HepG2 (cell line): Measurements from ENCODE around the gene EMILIN1. TPM values are rescaled to one million over a fixed set of nuclear protein-coding genes. Genes with fewer than 3 reads are reported as not detected.

Experiments
- CBFB ChIP-seq: sonication (generic); formaldehyde crosslinking; IDR thresholded peaks from 2 replicates; pipeline ENCODE4 v1.4.0; 2020; ENCODE audit warnings: missing genetic modification reagents
- CCDC6 ChIP-seq: sonication (generic); formaldehyde crosslinking; IDR thresholded peaks from 2 replicates; pipeline ENCODE4 v1.8.1; 2022; ENCODE audit warnings: mild to moderate bottlenecking, missing genetic modification reagents, moderate library complexity
- FOXP1 ChIP-seq, 2 experiments: fragments of 450-650 bp in 1 of 2; IDR thresholded peaks; 2 replicates each; pipeline ENCODE4 v1.6.1; 2017 to 2018; ENCODE audit warnings: antibody characterized with exemption in 1 of 2
- RFXAP ChIP-seq: sonication (generic); formaldehyde crosslinking; IDR thresholded peaks from 2 replicates; pipeline ENCODE4 v1.4.0; 2020; ENCODE audit warnings: missing genetic modification reagents, borderline replicate concordance
- RXRA ChIP-seq: sonication (generic); formaldehyde crosslinking; IDR thresholded peaks from 2 replicates; pipeline ENCODE4 v1.5.1; 2020; ENCODE audit warnings: missing genetic modification reagents
- SIX4 ChIP-seq: sonication (generic); formaldehyde crosslinking; IDR thresholded peaks from 2 replicates; pipeline ENCODE4 v1.4.0; 2020; ENCODE audit warnings: missing genetic modification reagents
- TGIF2 ChIP-seq: IDR thresholded peaks from 2 replicates; pipeline ENCODE4 v1.6.1; 2016; ENCODE audit warnings: control low read depth, missing compliant biosample characterization
- ZNF383 ChIP-seq: sonication (generic); formaldehyde crosslinking; IDR thresholded peaks from 2 replicates; pipeline ENCODE4 v1.4.0; 2020; ENCODE audit warnings: missing genetic modification reagents, mild to moderate bottlenecking, borderline replicate concordance
- ZNF543 ChIP-seq: sonication (generic); formaldehyde crosslinking; IDR thresholded peaks from 2 replicates; pipeline ENCODE4 v1.4.0; 2020; ENCODE audit warnings: mild to moderate bottlenecking, missing genetic modification reagents
- ZNF790 ChIP-seq: sonication (generic); formaldehyde crosslinking; IDR thresholded peaks from 2 replicates; pipeline ENCODE4 v1.8.0; 2022; ENCODE audit warnings: missing genetic modification reagents, mild to moderate bottlenecking, borderline replicate concordance
- polyA plus RNA-seq, 8 experiments: library from polyadenylated mRNA; depleted of rRNA in 3 of 8; stranded (reverse) in 7 of 8; unstranded in 1 of 8; fragments of >200 nt; fragmentation: Illumina TruSeq in 4 of 8; extraction: Trizol in 4 of 8; gene quantifications; 2 replicates each; pipeline versions ENCODE4 v1.2.1 to v1.2.3, GENCODE V29; 2011 to 2016; ENCODE audit warnings: low read depth in 4 of 8, missing spikeins in 1 of 8, mixed read lengths in 1 of 8; ENCODE audit not compliant: insufficient read depth in 1 of 8
- total RNA-seq, 5 experiments: library from RNA; depleted of rRNA; stranded (reverse); fragments of >200 nt; fragmentation: Illumina TruSeq; extraction: Trizol; gene quantifications; 2 replicates each; pipeline ENCODE4 v1.2.3, GENCODE V29; 2016; ENCODE audit warnings: low read depth in 1 of 5
- TF ChIP-seq, protein P1 (sequence below): sonication (generic); formaldehyde crosslinking; IDR thresholded peaks from 2 replicates; pipeline ENCODE4 v1.4.0; 2020; ENCODE audit warnings: missing genetic modification reagents, mild to moderate bottlenecking, borderline replicate concordance
- TF ChIP-seq, protein P2 (sequence below): sonication (generic); formaldehyde crosslinking; IDR thresholded peaks from 2 replicates; pipeline ENCODE4 v1.4.0; 2020; ENCODE audit warnings: missing genetic modification reagents
- TF ChIP-seq, protein P3 (sequence below): fragments of 450-650 bp; IDR thresholded peaks from 2 replicates; pipeline ENCODE4 v1.6.1; 2017; ENCODE audit warnings: mild to moderate bottlenecking

The EMILIN1 gene
- total and polyA plus RNA-seq, 2 of the 13 experiments (the other 11 are each of a cell fraction or from before 2014, with no cell fraction given): 8.1 to 9.7 TPM

DNA sequence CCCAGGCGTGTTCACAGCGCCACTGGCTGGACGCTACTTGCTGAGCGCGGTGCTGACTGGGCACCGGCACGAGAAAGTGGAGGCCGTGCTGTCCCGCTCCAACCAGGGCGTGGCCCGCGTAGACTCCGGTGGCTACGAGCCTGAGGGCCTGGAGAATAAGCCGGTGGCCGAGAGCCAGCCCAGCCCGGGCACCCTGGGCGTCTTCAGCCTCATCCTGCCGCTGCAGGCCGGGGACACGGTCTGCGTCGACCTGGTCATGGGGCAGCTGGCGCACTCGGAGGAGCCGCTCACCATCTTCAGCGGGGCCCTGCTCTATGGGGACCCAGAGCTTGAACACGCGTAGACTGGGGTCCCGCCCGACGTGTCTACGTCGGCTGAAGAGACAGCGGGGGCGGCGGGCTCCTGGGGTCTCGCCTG is 7.3 kb downstream of the EMILIN1 start (continued):
- TF ChIP-seq RFXAP (CRISPR knock-in tag) (no peak), RXRA (0 out of 2 replicates have a peak, but pooled peaks have one; percentile 13), SIX4 (CRISPR knock-in tag) (no peak), ZNF383 (CRISPR knock-in tag) (no peak), FOXP1 (IDR thresholded peaks at IDR 0.05) (no peak), FOXP1 (CRISPR knock-in tag; IDR thresholded peaks at IDR 0.05) (no peak), ZNF543 (CRISPR knock-in tag) (no peak), ZNF790 (CRISPR knock-in tag) (no peak), TGIF2 (no peak), CCDC6 (CRISPR knock-in tag) (no peak), CBFB (0 out of 2 replicates have a peak, but pooled peaks have one; percentile 23)
- TF ChIP-seq, protein P1, sequence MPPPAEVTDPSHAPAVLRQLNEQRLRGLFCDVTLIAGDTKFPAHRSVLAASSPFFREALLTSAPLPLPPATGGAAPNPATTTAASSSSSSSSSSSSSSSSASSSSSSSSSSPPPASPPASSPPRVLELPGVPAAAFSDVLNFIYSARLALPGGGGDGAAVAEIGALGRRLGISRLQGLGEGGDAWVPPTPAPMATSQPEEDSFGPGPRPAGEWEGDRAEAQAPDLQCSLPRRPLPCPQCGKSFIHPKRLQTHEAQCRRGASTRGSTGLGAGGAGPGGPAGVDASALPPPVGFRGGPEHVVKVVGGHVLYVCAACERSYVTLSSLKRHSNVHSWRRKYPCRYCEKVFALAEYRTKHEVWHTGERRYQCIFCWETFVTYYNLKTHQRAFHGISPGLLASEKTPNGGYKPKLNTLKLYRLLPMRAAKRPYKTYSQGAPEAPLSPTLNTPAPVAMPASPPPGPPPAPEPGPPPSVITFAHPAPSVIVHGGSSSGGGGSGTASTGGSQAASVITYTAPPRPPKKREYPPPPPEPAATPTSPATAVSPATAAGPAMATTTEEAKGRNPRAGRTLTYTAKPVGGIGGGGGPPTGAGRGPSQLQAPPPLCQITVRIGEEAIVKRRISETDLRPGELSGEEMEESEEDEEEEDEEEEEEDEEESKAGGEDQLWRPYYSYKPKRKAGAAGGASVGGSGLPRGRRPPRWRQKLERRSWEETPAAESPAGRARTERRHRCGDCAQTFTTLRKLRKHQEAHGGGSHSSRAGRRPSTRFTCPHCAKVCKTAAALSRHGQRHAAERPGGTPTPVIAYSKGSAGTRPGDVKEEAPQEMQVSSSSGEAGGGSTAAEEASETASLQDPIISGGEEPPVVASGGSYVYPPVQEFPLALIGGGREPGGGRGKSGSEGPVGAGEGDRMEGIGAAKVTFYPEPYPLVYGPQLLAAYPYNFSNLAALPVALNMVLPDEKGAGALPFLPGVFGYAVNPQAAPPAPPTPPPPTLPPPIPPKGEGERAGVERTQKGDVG (CRISPR knock-in tag): 0 out of 2 replicates have a peak, but pooled peaks have one; percentile 20
- TF ChIP-seq, protein P2, sequence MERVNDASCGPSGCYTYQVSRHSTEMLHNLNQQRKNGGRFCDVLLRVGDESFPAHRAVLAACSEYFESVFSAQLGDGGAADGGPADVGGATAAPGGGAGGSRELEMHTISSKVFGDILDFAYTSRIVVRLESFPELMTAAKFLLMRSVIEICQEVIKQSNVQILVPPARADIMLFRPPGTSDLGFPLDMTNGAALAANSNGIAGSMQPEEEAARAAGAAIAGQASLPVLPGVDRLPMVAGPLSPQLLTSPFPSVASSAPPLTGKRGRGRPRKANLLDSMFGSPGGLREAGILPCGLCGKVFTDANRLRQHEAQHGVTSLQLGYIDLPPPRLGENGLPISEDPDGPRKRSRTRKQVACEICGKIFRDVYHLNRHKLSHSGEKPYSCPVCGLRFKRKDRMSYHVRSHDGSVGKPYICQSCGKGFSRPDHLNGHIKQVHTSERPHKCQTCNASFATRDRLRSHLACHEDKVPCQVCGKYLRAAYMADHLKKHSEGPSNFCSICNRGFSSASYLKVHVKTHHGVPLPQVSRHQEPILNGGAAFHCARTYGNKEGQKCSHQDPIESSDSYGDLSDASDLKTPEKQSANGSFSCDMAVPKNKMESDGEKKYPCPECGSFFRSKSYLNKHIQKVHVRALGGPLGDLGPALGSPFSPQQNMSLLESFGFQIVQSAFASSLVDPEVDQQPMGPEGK (CRISPR knock-in tag): 0 out of 2 replicates have a peak, but pooled peaks have one; percentile 60
- TF ChIP-seq, protein P3, sequence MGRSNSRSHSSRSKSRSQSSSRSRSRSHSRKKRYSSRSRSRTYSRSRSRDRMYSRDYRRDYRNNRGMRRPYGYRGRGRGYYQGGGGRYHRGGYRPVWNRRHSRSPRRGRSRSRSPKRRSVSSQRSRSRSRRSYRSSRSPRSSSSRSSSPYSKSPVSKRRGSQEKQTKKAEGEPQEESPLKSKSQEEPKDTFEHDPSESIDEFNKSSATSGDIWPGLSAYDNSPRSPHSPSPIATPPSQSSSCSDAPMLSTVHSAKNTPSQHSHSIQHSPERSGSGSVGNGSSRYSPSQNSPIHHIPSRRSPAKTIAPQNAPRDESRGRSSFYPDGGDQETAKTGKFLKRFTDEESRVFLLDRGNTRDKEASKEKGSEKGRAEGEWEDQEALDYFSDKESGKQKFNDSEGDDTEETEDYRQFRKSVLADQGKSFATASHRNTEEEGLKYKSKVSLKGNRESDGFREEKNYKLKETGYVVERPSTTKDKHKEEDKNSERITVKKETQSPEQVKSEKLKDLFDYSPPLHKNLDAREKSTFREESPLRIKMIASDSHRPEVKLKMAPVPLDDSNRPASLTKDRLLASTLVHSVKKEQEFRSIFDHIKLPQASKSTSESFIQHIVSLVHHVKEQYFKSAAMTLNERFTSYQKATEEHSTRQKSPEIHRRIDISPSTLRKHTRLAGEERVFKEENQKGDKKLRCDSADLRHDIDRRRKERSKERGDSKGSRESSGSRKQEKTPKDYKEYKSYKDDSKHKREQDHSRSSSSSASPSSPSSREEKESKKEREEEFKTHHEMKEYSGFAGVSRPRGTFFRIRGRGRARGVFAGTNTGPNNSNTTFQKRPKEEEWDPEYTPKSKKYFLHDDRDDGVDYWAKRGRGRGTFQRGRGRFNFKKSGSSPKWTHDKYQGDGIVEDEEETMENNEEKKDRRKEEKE: no peak
- TF ChIP-seq, all 625 proteins: peak for 65
